Activated CD8-positive, alpha-beta T cell treated with anti-CD3 and anti-CD28 coated beads for 36 hours (primary cell): Measurements from ENCODE around the gene SC5D. TPM values are rescaled to one million over a fixed set of nuclear protein-coding genes. Genes with fewer than 3 reads are reported as not detected.

Experiments
- ATAC-seq: fragments of 200-7000 bp; cut with Tn5 transposase; one replicate; pipeline ENCODE4 v1.10.0; 2021; ENCODE audit warnings: mild to moderate bottlenecking, moderate library complexity
- CTCF ChIA-PET: fragments of 350-600 bp; sonication (Branson Sonifier 250); formaldehyde crosslinking; loops from one replicate; lab custom pipeline; 2021; ENCODE audit warnings: antibody characterized with exemption; lab: Charles Lee
- POLR2A ChIA-PET: fragments of 350-600 bp; sonication (Branson Sonifier 250); formaldehyde crosslinking; loops from one replicate; lab custom pipeline; 2021; ENCODE audit warnings: antibody characterized with exemption; lab: Charles Lee
- DNase-seq: peaks from one replicate; pipeline ENCODE4 v3.0.0-alpha.2; 2020
- H3K27ac Mint-ChIP-seq: one replicate; pipeline ENCODE4 v1.8.0; 2021; ENCODE audit warnings: mild to moderate bottlenecking, mixed read lengths
- H3K27me3 Mint-ChIP-seq: one replicate; pipeline ENCODE4 v1.8.0; 2021; ENCODE audit warnings: mixed read lengths
- H3K36me3 Mint-ChIP-seq: one replicate; pipeline ENCODE4 v1.8.0; 2021; ENCODE audit warnings: low read depth, mixed read lengths
- H3K4me1 Mint-ChIP-seq: one replicate; pipeline ENCODE4 v1.8.0; 2021; ENCODE audit warnings: low read depth, mixed read lengths
- H3K4me3 Mint-ChIP-seq: one replicate; pipeline ENCODE4 v1.8.0; 2021; ENCODE audit warnings: mild to moderate bottlenecking, moderate library complexity, mixed read lengths
- H3K9me3 Mint-ChIP-seq: one replicate; pipeline ENCODE4 v1.8.0; 2021; ENCODE audit warnings: mixed read lengths
- intact Hi-C: fragments of 100-400 bp; cut with micrococcal nuclease; formaldehyde crosslinking; loops from one replicate; pipeline ENCODE4 v1.10.0; 2022
- total RNA-seq, 2 experiments: library from RNA; stranded (reverse); gene quantifications; one replicate each; pipeline ENCODE4 v1.2.3, GENCODE V29; 2021
- TF ChIP-seq, protein P1 (sequence below): fragments of 200-600 bp; IDR thresholded peaks from one replicate; pipeline ENCODE4 v1.8.0; 2022; ENCODE audit warnings: antibody characterized with exemption, mild to moderate bottlenecking

The SC5D gene
- total RNA-seq, 2 experiments from 2014 or later, result 18.2 to 20.5 TPM

DNA sequence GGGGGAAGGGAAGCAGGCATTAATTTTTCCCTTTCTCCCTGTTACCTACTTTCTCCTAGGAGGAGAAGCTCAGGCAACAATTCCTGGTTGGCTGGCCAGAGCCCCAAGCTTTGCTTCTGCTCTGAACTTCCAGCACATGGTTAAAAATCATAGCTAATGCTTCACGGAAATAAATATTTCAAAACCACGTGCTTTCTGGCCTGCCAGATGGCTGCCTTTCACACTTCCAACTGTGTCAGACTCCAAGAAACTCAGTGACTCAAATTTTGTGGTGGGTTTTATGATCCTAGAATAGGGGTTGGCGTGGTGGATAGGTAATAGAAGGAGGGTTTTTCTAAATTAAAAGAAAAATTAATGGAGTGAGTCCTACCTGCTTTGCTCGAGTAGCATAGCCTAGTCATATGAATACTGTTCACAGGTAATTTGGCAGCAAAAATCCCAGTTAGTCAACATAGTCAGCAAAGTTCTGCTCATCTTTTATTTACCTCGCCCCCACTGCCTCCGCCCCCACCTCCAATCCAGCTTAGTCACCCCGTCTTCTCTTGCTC is 58.6 kb downstream of the SC5D start:
- intact Hi-C loops, result no loop called here
- Mint-ChIP-seq H3K27ac (no peak overlapping the region), H3K27me3 (no peaks in the 10 kb centered on the region), H3K4me1 (no peaks in the 10 kb centered on the region), H3K9me3 (no peaks in the 10 kb centered on the region), H3K4me3 (no peak overlapping the region), H3K36me3 (no peaks in the 10 kb centered on the region)
- CTCF ChIA-PET, result interaction anchor here (0.8 to 1.5 kb wide), 3 partner anchors 14 to 31 kb away, joined by 3 read pairs; no protein-coding TSS in a partner anchor
- DNase-seq (no peak), ATAC-seq (no peak)
- POLR2A ChIA-PET, result no interaction called here
- TF ChIP-seq, protein P1, sequence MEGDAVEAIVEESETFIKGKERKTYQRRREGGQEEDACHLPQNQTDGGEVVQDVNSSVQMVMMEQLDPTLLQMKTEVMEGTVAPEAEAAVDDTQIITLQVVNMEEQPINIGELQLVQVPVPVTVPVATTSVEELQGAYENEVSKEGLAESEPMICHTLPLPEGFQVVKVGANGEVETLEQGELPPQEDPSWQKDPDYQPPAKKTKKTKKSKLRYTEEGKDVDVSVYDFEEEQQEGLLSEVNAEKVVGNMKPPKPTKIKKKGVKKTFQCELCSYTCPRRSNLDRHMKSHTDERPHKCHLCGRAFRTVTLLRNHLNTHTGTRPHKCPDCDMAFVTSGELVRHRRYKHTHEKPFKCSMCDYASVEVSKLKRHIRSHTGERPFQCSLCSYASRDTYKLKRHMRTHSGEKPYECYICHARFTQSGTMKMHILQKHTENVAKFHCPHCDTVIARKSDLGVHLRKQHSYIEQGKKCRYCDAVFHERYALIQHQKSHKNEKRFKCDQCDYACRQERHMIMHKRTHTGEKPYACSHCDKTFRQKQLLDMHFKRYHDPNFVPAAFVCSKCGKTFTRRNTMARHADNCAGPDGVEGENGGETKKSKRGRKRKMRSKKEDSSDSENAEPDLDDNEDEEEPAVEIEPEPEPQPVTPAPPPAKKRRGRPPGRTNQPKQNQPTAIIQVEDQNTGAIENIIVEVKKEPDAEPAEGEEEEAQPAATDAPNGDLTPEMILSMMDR, result no peak

DNA sequence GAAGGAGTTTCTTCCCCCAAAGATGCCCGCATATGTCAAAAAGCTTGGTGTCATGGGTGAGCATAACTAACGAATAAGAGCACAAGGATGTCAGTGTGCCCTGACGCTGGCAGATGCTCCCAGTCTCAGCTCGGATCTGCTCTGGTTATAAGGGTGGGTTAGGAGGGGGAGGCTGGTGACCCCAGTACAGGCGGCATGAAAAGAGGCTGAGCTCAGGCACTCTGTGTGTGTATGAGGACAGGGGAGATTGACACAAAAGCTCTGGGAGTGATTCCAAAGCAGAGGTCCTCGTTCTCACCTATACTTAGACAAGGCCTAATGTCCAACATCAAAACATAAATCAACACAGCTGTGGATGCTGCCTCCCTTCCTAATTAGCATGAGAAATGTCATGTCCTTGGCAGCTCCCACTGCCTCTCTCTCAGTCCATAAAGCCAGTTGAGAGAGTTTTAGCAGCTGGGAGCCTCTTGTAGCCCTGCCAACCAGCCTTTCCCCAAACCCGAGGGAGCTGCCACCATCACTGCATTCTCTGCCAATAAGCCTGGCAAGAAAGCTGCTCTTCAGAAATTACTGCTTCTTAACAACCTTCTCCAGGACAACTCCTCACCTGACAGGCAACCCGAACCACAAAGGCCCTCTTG is 59.8 kb downstream of the SC5D start:
- Mint-ChIP-seq H3K36me3 (no peaks in the 10 kb centered on the region), H3K27ac (no peak overlapping the region), H3K27me3 (peaks cover 2% of the 10 kb centered on the region), H3K4me1 (no peaks in the 10 kb centered on the region), H3K4me3 (no peak overlapping the region), H3K9me3 (no peaks in the 10 kb centered on the region)
- TF ChIP-seq, protein P1, result no peak
- DNase-seq, result no peak
- POLR2A ChIA-PET, result no interaction called here
- ATAC-seq, result no peak
- intact Hi-C loops, result no loop called here
- CTCF ChIA-PET, result interaction anchor here (0.7 to 3.7 kb wide), 3 partner anchors 21 to 239 kb away, joined by 3 to 9 read pairs (median 3); no protein-coding TSS in a partner anchor

DNA sequence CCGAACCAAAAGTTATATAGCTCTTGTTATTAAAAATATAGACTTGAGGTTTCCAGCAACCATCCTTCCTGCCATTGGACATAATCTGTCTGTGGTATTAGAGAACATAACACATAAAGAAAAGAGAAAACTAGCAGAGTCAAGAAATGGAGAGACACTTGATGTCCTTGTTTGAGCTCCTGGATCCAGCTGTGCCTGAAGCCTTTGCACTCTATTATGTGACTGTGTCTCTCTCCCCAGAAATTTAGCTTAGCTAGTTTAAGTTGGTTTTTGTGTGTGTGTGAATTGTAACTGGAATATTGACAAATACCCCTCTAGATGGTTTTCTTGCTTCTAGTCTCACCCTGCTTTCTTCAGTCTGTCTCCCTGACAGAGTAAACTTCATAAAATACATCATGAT is 61.6 kb downstream of the SC5D start:
- ATAC-seq, result no peak
- intact Hi-C loops, result no loop called here
- Mint-ChIP-seq H3K4me3 (no peak overlapping the region), H3K9me3 (no peaks in the 10 kb centered on the region), H3K4me1 (no peaks in the 10 kb centered on the region), H3K27me3 (peaks cover 2% of the 10 kb centered on the region), H3K27ac (no peak overlapping the region), H3K36me3 (no peaks in the 10 kb centered on the region)
- DNase-seq, result no peak
- CTCF ChIA-PET, result interaction anchor here (1.0 to 3.7 kb wide), 3 partner anchors 11 to 237 kb away, joined by 3 to 9 read pairs (median 4); no protein-coding TSS in a partner anchor
- POLR2A ChIA-PET, result no interaction called here
- TF ChIP-seq, protein P1, result no peak

DNA sequence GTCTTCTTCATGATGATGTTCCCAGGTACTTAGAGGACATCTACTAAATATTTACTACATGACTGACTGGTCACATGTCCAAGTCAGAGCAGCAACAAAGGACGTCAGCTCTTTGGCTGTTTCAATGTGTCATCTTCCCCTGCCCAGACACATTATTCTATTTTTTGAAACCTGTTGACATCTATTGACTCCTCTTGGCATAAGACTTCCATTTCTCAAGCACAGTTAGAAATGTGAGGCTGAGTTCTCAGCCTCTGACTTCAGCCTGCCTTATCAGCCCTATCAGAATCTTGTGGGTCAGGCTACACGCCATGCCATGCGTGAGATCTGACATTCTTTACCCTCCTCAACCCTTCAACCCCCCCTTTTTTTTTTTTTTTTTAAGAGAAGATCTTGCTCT is 63.8 kb downstream of the SC5D start:
- CTCF ChIA-PET, result interaction anchor here (0.7 to 3.7 kb wide), 2 partner anchors 11 to 235 kb away, joined by 3 to 9 read pairs; no protein-coding TSS in a partner anchor
- H3K27ac Mint-ChIP-seq, result no peak overlapping the region

More for the DNA sequence above, 63.8 kb downstream of the SC5D start:
- ATAC-seq (no peak), DNase-seq (no peak)
- POLR2A ChIA-PET, result no interaction called here
- TF ChIP-seq, protein P1, result no peak
- intact Hi-C loops, result no loop called here
- Mint-ChIP-seq H3K36me3 (no peaks in the 10 kb centered on the region), H3K4me1 (no peaks in the 10 kb centered on the region), H3K27me3 (peaks cover 2% of the 10 kb centered on the region), H3K9me3 (no peaks in the 10 kb centered on the region), H3K4me3 (no peak overlapping the region)

Other genes starting within 250 kb of the SC5D start
- under 1 TPM; 0.16 to 0.41 TPM for gene TECTA, start 191.5 kb upstream of the SC5D start, total RNA-seq
- 10 to 100 TPM; 61.1 to 64.6 TPM for gene SORL1, start 159.5 kb downstream of the SC5D start, total RNA-seq